Measurements from ENCODE around the gene NCS1.
A peak's percentile ranks its signal among the peaks of the same experiment; 100 is the strongest.

The NCS1 gene

DNA sequence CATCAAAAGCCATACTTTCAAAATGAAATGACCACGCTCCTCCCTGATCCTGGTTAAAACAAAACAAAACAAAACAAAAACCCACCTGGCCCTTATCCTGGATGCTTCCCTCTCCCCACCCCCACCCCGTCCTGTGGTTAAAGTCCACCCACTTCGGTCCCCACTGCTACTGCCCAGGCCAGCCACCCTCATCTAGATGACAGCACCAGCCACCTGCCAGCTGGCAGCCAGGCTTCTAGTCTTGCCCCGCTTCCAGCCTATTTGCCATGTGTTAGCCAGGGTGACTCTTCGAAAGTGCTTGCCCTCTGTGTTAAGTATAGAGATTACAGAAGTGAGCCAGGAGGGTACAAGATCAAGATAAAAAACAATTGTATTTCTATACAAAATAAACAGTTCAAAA, 27.5 kb upstream of the NCS1 start:
- Histone ChIP-seq H3K27ac (no peak overlapping the region), H3K4me3 (no peak overlapping the region)

- Histone ChIP-seq H3K4me3 (no peak overlapping the region), H3K27ac (no peak overlapping the region)
These were observed 26.5 kb upstream of the NCS1 start for GRCh38 chr9:130145658-130146057.

DNA sequence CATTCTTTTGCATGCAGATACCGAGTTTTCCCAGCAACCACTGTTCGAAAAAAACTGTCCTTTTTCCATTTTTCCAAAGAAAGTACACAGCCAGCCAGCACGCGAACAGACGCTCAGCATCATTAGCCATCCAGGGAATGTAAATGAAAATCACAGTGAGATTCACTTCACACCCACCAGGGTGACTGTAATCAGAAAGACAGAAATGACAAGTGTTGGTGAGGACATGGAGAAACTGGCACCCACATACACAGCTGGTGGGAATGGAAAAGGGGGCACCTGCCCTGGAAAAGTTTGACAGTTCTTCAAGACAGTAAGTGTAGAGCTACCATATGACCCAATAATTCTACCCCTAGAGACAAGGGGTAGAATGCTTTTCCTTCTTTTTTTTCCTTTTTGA, 25.0 kb upstream of the NCS1 start:
- no peak overlapping the region for H3K27ac ChIP-seq
- no peak overlapping the region for H3K4me3 ChIP-seq

GRCh38 chr9:130147910-130148309, 24.3 kb upstream of the NCS1 start:
- no peak overlapping the region for H3K27ac ChIP-seq

DNA sequence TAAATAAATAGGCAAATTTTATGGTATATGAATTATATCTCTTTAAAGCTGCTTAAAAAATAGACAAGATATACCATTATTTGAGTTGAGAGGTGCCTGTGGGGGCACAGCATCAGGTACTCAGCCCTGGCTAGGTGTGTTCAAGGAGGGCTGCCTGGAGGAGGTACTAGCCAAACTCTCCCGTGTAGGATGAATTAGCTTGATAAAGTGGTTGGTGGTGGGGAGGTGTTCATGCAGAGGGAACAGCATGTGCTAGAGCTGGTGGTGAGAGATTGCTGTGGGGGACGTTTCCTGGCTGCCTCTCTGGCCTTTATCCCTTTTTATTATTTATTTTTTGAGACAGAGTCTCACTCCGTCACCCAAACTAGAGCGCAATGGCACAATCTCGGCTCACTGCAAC, 23.2 kb upstream of the NCS1 start:
- H3K27ac ChIP-seq: no peak overlapping the region
- H3K4me3 ChIP-seq: no peak overlapping the region

More at GRCh38 chr9:130147910-130148309, 24.3 kb upstream of the NCS1 start:
- no peak overlapping the region for H3K4me3 ChIP-seq

DNA sequence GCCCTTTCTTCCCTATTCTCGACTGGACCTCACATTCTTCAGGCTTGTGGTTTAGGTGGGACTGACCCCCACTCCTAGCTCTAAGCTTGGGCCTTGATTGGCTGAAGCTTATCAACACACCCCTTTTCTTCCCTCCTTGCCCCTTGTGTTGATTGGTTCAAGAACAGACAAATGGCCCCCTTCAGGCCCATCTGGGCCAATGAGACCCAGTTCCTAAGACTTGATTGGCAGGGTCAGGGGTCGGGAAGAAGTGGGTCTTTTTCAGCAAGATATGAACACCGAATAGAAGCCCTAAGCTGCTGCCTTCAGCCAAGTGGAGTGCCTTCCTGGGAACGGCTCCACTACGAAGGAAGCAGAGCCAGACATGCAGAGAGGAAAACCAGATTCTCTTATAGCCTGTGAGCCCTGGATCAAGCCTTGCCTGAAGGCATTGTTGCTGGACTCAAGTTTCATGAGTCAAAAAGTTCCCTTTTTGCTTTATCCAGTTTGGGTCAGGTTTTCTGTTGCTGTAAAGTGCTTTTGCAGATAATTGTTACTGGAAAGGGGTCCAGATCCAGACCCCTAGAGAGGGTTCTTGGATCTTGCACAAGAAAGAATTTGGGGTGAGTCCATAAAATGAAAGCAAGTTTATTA, 22.4 kb upstream of the NCS1 start:
- no peak overlapping the region for H3K27ac ChIP-seq

GRCh38 chr9:130150779-130151382, 21.3 kb upstream of the NCS1 start:
- no peak overlapping the region for H3K27ac ChIP-seq
- H3K4me3 ChIP-seq: no peak overlapping the region

More for the DNA sequence above, 22.4 kb upstream of the NCS1 start:
- no peak overlapping the region for H3K4me3 ChIP-seq

GRCh38 chr9:130154816-130155215, 17.4 kb upstream of the NCS1 start:
- H3K4me3 ChIP-seq: no peak overlapping the region
- no peak overlapping the region for H3K27ac ChIP-seq

- Histone ChIP-seq H3K4me3 (no peak overlapping the region), H3K27ac (no peak overlapping the region)
These were observed 16.6 kb upstream of the NCS1 start for GRCh38 chr9:130155647-130156046.

GRCh38 chr9:130156672-130157071, 15.5 kb upstream of the NCS1 start:
- Histone ChIP-seq H3K4me3 (no peak overlapping the region), H3K27ac (no peak overlapping the region)

DNA sequence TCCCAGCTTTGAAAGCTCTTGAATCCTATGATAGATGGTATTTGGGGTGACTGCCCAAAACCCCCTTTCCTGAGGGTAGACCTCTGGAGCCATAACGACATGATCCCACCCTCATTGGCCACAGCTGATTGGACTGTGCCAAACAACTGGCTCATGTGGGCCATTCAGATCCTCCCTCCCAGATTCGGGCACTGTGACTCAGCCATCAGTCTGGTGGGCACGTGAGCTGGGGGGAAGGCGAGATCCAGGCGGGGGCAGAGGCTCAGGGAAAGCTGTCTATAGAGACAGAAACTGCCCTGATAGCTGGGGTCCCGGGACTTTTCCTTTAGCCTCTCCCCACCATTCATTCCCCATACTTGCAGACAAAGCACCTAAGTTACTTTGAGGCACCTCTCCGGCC, 15.1 kb upstream of the NCS1 start:
- no peak overlapping the region for H3K27ac ChIP-seq

GRCh38 chr9:130158001-130158400, 14.2 kb upstream of the NCS1 start:
- no peak overlapping the region for H3K4me3 ChIP-seq
- no peak overlapping the region for H3K27ac ChIP-seq

More for the DNA sequence above, 15.1 kb upstream of the NCS1 start:
- no peak overlapping the region for H3K4me3 ChIP-seq

GRCh38 chr9:130159057-130159456, 13.1 kb upstream of the NCS1 start:
- H3K27ac ChIP-seq: no peak overlapping the region
- no peak overlapping the region for H3K4me3 ChIP-seq

DNA sequence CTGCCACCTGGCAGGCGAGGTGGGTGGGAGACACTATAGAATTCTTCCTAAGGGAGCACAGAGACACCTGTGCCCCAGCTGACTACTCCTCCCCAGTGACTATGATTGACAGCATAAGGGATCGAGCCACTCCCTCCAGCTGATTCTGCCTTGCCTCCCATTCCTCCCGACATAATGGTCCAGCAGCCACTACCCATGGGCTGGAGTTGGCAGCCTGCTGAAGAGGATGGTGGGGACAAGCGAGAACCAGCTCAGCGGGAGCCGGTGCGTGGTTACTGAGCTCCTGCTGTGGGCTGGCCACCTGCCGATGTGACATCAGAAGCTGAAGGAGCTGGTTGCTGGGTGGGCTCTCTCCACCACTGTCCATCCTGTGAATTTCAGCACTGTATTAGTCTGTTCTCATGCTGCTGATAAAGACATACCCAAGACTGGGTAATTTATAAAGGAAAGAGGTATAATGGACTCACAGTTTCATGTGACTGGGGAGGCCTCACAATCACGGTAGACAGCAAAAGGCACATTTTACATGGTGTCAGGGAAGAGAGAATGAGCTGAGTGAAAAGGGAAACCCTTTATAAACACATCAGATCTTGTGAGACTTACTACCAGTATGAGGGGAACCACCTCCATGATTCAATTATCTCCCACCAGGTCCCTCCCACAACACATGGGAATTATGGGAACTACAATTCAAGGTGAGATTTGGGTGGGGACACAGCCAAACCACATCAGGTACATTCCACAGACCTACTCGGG, 12.1 kb upstream of the NCS1 start:
- no peak overlapping the region for H3K27ac ChIP-seq
- H3K4me3 ChIP-seq: no peak overlapping the region

GRCh38 chr9:130160862-130161470, 11.2 kb upstream of the NCS1 start:
- no peak overlapping the region for H3K4me3 ChIP-seq
- no peak overlapping the region for H3K27ac ChIP-seq

DNA sequence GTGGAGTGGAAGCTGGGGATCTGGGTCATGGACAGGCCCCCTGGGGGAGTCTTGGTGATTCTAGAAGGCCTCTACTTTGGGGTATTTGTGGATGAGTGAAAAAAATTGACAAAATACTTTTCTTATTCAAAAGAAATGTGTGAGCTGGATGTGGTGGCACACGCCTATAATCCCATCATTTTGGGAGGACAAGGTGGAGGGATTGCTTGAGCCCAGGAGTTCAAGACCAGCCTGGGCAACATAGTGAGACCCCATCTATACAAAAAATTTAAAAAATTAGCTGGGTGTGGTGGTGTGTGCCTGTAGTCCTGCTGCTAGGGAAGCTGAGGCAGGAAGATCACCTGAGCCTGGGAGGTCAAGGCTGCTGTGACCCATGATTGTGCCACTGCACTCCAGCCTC, 6.6 kb upstream of the NCS1 start:
- Histone ChIP-seq H3K27ac (no peak overlapping the region), H3K4me3 (no peak overlapping the region)

DNA sequence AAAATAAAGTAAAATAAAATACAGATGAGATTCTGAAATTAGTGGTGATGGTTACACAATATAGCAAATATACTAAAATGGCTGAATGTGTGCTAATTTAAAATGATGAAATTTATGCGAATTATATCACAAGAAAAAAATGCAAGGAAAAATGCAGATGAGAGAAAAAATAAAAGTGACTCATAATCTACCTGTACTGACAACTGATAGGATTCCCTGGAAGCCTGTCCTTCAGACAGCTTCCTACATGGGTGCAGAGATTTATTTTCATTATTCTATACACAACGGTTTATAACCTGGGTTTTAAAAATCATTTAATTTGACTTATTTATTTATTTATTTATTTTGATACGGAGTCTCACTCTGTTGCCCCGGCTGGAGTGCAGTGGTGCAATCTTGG, 5.8 kb upstream of the NCS1 start:
- H3K27ac ChIP-seq: no peak overlapping the region
- H3K4me3 ChIP-seq: no peak overlapping the region

DNA sequence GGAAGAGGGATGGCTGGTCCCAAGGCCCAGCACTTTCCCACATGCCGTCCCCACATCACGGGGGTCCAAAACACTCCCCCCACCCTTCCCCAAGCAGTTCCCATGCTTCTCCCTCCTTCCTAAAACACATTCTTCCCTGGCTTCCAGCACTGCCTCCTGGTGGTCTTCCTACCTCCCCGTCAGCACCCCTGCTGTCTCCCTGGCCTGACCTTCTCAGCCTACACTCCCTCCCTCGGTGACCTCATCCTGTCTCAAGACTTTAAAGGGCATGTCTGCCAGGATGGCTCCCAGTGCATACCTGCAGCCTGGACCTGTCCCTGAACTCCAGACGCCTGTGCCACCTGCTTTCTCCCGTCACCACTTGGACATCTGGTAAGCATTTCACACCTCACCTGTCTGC, 4.3 kb upstream of the NCS1 start:
- no peak overlapping the region for H3K4me3 ChIP-seq
- no peak overlapping the region for H3K27ac ChIP-seq

DNA sequence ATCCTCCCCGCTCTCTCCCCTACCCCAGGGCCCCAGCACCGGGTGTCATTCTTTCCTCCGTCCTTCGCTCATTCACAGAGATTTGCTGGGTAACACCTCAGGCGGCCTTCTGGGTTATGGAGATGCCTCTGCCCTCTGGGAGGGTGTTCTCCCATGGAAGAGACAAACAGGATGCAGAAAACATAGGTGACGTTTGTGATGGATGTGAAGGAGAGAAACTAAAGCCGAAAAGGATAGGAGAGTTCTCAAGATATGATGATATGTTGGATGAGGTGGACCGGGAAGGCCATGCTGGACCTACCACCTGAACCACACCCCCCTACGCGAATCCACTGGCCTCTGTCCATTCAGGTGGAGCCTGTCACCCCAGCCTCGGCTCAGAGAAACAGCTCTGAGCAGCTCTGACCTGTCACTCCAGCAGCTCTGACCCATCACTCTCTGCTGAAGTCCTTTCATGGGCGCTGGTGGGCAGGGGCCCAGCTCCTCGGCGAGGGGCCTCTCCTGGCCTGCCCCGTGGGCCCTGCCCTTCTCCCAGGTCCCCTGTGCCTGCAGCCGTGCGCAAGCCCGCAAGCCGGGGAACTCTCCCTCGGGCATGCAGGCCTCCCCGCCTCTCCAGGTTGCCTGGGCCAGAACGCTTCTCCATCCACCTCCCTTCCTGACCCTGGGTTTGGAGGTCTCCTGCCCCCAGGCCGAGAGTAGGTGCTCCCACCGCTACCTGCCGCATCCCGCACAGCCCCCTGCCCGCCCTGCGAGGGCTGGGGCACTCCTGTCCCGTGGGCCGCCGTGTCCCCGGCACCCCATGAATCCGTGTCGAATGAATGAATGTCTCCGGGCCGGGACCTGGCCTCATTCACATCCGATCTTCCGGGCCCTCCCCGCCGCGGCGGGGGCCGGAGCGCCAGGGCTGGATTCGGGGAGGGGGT, 717 bp upstream of the NCS1 start:
- Histone ChIP-seq H3K4me3 (peak overlapping the region; percentile 9 to 69 (median 29)), H3K27ac (peak overlapping the region in 10 of 21 experiments; percentile 41 to 75 (median 60))

All from skin epidermis (tissue), 12 donors.